GM21367 (cell line): Measurements from ENCODE around the gene ZNF718.
"Not testable (repeated sequence)": the region's sequence is repeated elsewhere in the genome, so short reads cannot be mapped to it uniquely, and the experiment has no call there.

ENCODE experiments used
- ATAC-seq: cut with Tn5 transposase; IDR thresholded peaks from one replicate; pipeline ENCODE4 v1.9.1; 2021; ENCODE audit not compliant: unreplicated experiment

Gene ZNF718

DNA sequence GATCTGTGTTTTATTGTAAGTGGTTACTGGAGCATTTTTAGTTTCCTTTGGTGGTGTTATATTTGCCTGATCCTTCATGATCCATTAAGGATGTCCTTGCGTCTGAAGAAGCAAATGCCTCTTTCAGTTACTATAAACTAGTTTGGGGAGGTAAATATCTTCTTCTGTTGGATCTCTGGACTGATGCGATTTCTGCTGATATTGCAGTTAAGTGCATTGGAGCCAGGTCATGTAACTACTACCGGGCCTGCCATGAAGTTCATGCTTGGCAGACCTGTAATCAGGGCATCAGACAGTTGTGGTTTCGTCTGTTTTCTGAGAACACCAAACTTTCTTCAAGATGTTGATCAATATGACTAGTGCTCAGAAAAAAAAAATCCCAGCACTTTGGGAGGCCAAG lies 22.9 kb downstream of the ZNF718 start:
- no peak for ATAC-seq

DNA sequence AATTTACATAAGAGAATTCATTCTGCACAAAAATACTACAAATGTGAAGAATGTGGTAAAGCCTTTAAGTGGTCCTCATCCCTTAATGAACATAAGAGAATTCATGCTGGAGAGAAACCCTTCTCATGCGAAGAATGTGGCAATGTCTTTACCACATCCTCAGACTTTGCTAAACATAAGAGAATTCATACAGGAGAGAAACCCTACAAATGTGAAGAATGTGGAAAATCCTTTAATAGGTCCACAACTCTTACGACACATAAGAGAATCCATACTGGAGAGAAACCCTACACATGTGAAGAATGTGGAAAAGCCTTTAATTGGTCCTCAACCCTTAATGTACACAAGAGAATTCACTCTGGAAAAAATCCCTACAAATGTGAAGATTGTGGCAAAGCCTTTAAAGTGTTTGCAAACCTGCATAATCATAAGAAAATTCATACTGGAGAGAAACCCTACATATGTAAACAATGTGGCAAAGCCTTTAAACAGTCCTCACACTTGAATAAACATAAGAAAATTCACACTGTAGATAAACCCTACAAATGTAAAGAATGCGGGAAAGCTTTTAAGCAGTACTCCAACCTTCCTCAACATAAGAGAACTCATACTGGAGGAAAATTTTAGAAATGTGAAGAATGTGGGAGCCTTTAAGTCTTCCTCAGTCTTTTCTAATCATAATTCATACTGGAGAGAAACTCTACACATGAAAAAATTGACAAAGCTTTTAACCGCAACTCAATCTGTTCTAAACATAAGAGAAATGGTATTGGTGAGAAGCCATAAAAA lies 37.4 kb downstream of the ZNF718 start:
- ATAC-seq: no peak

DNA sequence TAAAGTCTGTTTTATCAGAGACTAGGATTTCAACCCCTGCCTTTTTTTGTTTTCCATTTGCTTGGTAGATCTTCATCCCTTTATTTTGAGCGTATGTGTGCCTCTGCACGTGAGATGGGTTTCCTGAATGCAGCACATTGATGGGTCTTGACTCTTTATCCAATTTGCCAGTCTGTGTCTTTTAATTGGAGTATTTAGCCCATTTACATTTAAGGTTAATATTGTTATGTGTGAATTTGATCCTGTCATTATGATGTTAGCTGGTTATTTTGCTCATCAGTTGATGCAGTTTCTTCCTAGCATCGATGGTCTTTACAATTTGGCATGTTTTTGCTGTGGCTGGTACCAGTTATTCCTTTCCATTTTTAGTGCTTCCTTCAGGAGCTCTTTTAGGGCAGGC lies 45.3 kb downstream of the ZNF718 start:
- not testable (repeated sequence) for ATAC-seq

DNA sequence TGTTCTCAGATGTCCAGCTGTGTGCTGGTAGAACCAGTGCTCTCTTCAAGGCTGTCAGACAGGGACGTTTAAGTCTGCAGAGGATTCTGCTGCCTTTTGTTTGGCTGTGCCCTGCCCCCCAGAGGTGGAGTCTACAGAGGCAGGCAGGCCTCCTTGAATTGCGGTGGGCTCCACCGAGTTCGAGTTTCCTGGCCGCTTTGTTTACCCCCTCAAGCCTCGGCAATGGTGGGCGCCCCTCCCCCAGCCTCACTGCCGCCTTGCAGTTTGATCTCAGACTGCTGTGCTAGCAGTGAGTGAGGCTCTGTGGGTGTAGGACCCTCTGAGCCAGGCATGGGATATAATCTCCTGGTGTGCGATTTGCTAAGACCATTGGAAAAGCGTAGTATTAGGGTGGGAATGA lies 47.0 kb downstream of the ZNF718 start:
- not testable (repeated sequence) for ATAC-seq

DNA sequence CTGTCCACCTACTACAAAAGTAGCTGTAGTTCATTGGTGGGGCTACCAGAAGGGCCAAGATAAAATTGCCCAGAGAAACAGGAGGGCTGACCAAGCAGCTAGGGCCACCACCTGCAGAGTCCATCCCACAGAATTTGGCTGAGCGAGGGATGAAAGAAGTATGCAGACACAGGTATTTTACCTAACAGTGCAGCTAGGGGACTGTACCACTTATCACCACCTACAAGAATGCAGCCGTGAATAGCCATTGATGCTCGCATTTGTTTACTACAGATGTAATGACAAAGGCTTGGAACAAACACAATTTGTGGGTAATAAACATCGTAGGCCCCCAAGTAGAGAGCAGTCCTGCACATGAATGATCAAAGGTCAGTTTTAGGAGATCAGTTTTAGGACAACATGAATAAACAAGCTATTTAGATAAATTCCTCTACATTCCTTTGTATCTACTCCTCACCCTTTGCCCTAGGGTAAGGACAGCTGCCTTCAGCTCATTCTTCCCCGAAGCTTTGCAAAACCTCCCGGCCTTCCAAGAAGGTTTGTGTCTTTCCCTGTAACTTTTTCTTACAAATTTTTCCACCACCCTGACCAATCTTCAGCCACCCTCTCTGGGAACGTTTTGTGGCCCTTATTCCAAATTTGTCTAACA lies 49.5 kb downstream of the ZNF718 start:
- ATAC-seq: no peak

DNA sequence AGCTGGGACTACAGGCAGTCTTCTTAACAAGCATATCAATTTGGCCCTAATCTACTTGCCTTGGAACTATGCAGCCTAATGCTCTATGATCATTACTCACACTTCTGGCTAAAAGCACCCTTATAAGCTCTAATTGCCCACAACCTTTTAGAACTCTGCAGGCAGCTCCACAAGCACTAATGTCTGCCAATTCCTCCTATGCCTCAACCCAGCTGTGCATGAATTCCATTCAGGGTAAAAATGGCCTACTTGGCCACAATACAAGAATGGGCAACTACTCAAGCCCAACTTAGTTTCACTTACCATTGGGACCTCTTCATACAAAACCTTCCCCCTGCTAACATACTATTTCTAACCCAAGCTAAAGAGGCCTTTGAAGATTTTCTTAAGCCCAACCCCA lies 51.7 kb downstream of the ZNF718 start:
- no peak for ATAC-seq

DNA sequence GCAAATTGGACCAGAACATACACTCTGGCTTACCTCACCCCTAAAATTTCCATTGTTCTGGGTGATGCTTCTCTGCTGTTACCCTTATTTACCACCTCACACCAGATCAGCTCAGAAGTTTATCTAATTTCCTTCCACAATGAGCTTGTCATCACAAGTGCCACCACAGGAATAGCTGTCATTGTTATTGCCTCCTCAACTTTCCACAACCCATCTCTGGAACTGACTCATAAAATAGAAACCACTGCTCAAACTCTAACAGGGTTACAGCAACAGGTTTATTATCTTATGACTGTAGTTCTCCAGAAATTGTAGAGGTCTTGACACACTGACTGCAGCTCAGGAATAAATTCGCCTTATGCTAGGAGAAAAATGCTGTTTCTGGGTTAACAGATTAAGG lies 52.7 kb downstream of the ZNF718 start:
- ATAC-seq: no peak

DNA sequence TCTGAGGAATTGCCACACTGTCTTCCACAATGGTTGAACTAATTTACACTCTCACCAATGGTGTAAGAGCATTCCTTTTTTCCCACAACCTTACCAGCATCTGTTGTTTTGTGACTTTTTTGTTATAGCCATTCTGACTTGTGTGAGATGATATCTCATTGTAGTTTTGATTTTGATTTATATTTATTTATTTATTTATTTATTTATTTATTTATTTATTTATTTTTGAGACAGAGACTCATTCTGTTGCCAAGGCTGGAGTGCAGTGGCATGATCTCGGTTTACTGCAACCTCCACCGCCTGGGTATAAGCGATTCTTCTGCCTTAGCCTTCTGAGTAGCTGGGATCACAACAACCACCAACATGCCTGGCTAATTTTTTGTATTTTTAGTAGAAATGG lies 57.9 kb downstream of the ZNF718 start:
- not testable (repeated sequence) for ATAC-seq

DNA sequence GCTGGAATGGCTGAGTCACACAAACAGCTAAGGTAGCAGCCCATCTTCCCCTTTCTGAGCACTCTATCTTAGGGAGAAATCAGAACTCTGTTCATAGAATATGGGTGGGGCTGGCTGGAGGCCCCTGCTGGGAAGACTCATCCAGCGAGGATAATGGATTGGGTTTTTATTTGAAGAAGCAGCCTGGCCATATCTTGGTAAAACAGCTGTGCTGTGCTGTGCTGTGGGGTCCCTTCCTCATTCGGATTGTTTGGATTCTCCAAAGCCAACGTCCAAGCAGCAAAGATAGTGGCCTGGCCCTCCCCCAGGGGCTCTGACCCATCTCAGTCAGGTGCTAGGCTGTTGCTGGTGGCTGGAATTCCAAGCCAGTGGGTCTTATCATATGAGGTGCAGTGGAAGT lies 63.8 kb downstream of the ZNF718 start:
- no peak for ATAC-seq

DNA sequence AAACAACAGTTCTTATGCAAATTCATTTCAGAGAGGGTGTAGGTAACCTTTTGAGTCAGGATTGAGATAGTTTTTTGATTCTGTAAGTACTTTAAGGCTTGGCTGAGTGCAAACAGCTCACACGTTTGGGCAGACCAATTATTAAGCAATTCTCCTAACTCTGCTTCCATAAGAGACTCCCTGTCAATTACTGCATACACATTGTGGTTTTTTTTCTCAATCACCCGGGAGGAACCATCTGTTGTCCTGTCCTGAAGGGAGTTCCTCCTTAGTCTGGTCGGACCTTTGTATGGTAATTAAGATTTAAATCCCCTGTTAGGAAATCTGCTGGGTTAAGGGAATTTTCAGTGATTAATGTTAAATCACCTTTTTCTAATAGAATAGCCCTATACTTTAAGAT lies 70.9 kb downstream of the ZNF718 start:
- not testable (repeated sequence) for ATAC-seq

DNA sequence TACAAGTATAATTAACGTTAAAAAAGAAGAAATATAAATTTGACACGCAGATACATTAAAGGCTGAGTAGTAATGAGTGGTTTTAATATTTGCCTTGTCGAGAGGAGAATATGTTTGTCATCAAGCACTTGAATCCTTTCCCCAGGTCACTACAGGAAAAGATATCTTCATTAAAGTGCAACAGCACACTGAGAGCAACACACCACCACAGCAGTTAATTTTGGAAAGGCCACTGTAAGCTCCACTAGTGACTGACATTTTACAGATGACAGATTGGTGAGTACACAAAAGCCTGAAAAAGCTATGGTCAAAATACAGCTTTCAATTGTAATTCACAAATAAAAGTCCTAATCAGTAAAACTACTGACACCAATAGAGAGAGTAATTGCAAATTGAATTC lies 76.6 kb downstream of the ZNF718 start:
- no peak for ATAC-seq

DNA sequence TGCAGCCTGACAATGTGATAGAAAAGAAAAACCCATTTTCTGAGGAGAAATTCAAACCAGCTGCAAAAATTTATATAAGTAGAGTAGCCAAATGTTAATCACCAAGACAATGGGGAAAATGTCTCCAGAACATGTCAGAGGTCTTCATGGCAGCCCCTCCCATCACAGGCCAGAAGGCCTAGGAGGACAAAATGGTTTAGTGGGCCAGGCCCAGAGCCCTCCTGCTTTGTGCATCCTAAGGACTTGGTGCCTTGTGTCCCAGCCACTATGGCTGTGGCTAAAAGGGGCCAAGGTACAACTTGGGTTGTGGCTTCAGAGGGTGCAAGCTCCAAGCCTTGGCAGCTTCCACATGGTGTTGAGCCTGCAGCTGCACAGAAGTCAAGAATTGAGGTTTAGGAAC lies 78.5 kb downstream of the ZNF718 start:
- not testable (repeated sequence) for ATAC-seq

DNA sequence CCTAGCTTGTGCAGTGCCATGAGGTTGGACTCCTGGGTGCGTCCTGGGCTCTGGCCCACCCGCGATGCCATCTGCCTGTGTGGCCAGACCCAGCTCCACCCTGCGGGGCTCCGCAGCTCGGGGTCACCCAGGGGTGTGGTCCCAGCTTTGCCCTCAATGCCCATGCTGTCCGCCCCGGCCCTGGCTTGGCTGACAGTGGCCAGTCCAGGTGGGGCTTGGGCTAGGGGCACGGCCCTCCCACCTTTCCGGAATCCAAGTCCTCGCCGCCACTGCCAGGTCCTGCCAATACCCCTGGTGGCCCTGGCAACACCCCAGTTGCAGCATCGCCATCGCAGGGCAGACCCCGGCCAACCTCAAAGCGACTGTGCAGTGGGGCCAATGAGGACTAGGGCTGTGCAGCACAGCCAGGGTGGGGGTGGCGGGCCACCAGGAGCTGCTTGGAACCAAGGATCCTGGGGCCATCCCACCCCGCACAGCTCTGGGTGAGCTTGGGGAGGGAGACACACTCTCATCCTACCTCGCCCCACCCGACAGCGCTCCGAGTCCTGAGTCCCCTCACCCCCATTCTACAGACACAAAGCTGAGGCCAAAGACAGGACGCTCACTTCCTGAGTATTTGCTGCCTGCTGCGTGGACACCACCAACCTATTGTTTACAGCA lies 80.9 kb downstream of the ZNF718 start:
- no peak for ATAC-seq

DNA sequence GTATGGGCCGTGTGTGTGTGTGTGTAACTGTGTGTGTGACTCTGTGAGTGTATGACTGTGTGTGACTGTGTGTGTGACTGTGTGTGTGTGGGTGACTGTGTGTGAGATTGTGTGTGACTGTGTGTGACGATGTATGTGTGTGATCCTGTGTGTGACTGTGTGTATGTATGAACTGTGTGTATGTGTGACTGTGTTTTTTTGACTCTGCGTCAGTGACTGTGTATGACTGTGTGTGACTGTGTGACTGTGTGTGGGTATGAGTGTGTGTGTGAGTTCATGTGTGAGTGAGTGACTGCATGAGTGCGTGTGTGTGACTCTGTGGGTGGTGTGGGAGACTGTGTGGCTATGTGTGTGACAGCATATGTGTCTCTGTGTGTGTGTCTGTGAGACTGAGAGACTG lies 81.8 kb downstream of the ZNF718 start:
- no peak for ATAC-seq

DNA sequence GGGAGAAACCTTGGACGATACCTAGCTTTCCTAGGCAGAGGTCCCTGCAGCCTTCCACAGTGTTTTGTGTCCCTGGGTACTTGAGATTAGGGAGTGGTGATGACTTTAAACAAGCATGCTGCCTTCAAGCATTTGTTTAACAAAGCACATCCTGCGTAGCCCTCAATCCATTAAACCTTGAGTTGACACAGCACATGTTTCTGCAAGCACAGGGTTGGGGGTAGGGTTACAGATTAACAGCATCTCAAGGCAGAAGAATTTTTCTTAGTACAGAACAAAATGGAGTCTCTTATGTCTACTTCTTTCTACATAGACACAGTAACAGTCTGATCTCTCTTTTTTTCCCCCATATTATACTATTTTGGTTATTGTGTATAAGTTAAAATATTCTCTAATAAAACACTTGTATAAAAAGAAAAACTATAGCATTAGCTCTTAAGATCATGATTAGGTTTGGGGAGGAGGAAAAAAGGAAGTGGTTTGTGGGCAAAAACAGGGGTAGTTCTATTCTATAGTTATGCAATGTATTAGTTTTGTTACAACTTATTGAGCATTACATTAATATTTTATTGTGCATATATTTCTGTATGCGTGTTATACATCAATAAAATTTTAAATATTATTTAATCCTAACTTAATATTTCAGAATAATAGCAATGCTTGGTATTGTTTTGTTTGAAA lies 84.3 kb downstream of the ZNF718 start:
- not testable (repeated sequence) for ATAC-seq

DNA sequence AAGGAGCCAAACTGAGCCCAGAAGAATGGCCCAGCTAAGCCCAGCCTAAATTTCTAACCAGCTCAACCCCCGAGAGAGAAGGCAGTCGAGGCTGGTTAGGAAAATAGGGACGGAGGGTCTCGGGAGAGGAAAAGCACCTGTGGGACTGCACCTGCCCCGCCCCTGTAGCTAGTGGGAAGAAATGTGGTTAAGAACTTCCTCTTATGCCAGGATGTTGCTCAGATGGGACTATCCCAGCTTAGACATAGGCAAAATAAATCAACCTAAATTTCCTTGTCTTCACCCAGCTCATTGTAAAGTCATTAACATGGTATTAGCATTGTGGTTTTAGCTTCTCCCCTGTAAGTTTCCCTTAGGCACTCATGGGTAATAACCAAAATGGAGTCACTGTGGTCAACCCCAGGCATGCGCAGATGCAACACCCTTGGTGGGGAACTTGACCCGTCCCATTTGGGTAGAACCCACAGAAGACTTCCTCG lies 86.8 kb downstream of the ZNF718 start:
- ATAC-seq: no peak

DNA sequence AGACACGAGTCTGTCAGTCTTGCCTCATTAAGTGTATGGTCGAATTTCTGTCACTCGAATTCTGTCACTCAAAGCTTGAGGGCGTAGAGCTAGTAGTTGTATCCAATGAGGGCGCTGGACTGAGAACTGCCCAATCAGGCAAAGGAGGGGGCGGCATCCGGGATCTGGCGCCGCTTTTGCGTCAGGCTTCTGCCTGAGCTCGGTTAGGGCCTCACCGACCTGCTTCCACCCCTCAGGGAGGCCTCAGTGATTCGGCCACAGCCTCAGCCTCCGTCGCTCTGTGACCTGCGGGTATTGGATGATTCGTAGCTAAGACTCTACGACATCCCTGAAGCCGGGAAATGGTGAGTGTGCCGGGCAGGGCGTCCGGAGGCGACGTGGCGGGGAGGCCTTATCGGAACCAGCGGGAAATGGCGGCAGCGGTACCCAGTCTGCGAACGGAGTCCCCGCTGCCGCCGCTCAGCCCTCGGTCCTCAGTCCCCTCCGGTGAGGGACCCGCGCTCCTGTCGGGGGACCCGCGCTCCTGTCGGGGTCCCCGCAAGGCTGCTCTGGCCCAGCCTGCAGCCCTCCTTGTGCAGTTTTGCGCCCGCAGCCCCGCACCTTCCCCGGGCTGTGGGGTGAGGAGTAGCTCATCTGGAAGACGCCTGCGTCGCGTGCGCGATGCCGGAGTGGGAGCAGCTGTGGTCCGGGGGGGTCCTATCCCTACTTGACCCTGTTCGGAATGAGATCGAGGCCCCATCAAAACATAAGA lies 88.3 kb downstream of the ZNF718 start:
- ATAC-seq: no peak

DNA sequence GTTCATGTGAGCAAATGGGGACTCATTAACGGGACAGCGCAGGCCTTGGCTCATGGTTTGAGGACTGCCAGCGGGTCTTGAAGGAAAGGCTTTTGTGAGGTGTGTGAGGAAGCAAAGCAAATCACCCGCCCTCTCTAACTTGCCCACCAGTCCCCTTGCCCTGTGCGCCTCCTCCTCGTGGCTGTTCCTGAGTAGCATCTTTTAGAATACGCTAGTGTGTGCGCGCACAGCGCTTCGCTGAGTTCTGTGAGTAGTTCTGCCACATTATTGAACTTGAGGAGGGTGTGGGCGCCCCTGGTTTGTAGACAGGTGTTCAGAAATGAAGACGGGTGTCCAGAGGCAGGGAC lies 88.9 kb downstream of the ZNF718 start:
- not testable (repeated sequence) for ATAC-seq
